ENCODE measurements around the gene CPXM2.

Gene CPXM2

DNA sequence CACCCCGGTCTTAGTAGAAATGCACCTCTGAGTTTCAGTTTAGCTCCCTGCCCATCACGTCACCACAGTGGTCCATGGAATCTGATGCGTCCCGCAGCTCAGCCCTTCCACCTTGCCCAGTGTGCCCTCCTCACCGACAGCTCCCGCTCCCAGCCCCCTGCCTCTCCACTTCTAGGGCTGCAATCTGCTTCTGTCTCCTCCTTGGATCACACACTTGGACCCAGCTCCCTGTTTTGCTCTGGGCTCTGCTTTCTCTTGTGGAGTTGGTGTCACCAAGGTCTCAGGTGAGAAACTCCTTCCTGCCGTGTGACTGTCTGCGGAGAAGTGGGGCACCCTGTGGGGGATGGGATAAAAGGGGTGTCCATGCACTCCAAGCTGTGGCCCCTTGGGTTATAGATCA, 187.5 kb downstream of the CPXM2 start:
- DNase-seq (ENCODE audit: extremely low read depth in 1 of 2, low read depth in 1 of 2) = no peak

- DNase-seq (ENCODE audit: extremely low read depth in 1 of 2, low read depth in 1 of 2) = no peak
Observed at GRCh38 chr10:123703195-123703790, 188.3 kb downstream of the CPXM2 start.
